GM19025 (cell line): Measurements from ENCODE around the gene ERICH6B.

Experiments used
- ATAC-seq: cut with Tn5 transposase; IDR thresholded peaks from one replicate; pipeline ENCODE4 v1.9.1; 2021; ENCODE audit warnings: mild to moderate bottlenecking, low read depth, moderate library complexity; ENCODE audit not compliant: unreplicated experiment

The ERICH6B gene

GRCh38 chr13:45508776-45509175 lies 106.8 kb downstream of the ERICH6B start:
- no peak for ATAC-seq

- ATAC-seq = no peak
Observed at GRCh38 chr13:45506811-45507210, 108.7 kb downstream of the ERICH6B start.

GRCh38 chr13:45503658-45504057 lies 111.9 kb downstream of the ERICH6B start:
- ATAC-seq = no peak

GRCh38 chr13:45501175-45501526 lies 114.4 kb downstream of the ERICH6B start:
- ATAC-seq = no peak

GRCh38 chr13:45500492-45501174 lies 114.9 kb downstream of the ERICH6B start:
- no peak for ATAC-seq

- no peak for ATAC-seq
Observed at GRCh38 chr13:45496942-45497341, 118.6 kb downstream of the ERICH6B start.

GRCh38 chr13:45492538-45492937 lies 123.0 kb downstream of the ERICH6B start:
- no peak for ATAC-seq
